T-helper 1 cell treated with Interleukin-12 subunit alpha and Interleukin-12 subunit beta and Interleukin-4 antibody, amounts not matched to agents 30 μg/mL and 1 μg/mL, for 36 hours (primary cell): ENCODE data around the gene ANKRD63.

Experiments
- H3K27ac Mint-ChIP-seq: one replicate; pipeline ENCODE4 v1.8.0; 2021; ENCODE audit warnings: mild to moderate bottlenecking, mixed read lengths
- H3K27me3 Mint-ChIP-seq: one replicate; pipeline ENCODE4 v1.8.0; 2021; ENCODE audit warnings: low read depth, mixed read lengths
- H3K36me3 Mint-ChIP-seq: one replicate; pipeline ENCODE4 v1.8.0; 2021; ENCODE audit warnings: low read depth, mixed read lengths
- H3K4me1 Mint-ChIP-seq: one replicate; pipeline ENCODE4 v1.8.0; 2021; ENCODE audit warnings: low read depth, mixed read lengths
- H3K4me3 Mint-ChIP-seq: one replicate; pipeline ENCODE4 v1.8.0; 2021; ENCODE audit warnings: mild to moderate bottlenecking, moderate library complexity, mixed read lengths
- H3K9me3 Mint-ChIP-seq: one replicate; pipeline ENCODE4 v1.8.0; 2021; ENCODE audit warnings: mixed read lengths

The ANKRD63 gene

GRCh38 chr15:40232625-40233070 lies 50.2 kb downstream of the ANKRD63 start:
- H3K27me3 Mint-ChIP-seq: peaks cover 5% of the 10 kb centered on the region

More at GRCh38 chr15:40232625-40233070, 50.2 kb downstream of the ANKRD63 start:
- H3K4me3 Mint-ChIP-seq: no peak overlapping the region
- no peak overlapping the region for H3K27ac Mint-ChIP-seq
- H3K4me1 Mint-ChIP-seq: no peaks in the 10 kb centered on the region
- no peaks in the 10 kb centered on the region for H3K9me3 Mint-ChIP-seq
- peaks cover 6% of the 10 kb centered on the region for H3K36me3 Mint-ChIP-seq
